ENCODE measurements around the gene NLK. TPM values are rescaled to one million over a fixed set of nuclear protein-coding genes. Genes with fewer than 3 reads are reported as not detected.

The NLK gene
- 7.0 and 15.1 TPM in 2 replicates for total RNA-seq (ENCODE audit: low replicate concordance)

GRCh38 chr17:28042657-28042720 is at the start of gene NLK:
TSS of gene NLK (plus strand) at chr17:28042677. CDS start at chr17:28042874, 197 bp downstream.

Other genes starting within 250 kb of the NLK start
- not detected in 2 replicates for gene NOS2, start 242.1 kb upstream of the NLK start, total RNA-seq (ENCODE audit: low replicate concordance)
- 2.3 and 3.2 TPM in 2 replicates for gene LYRM9, start 149.3 kb upstream of the NLK start, total RNA-seq (ENCODE audit: low replicate concordance)